Measurements from ENCODE around the gene ZNF511. TPM values are rescaled to one million over a fixed set of nuclear protein-coding genes. Genes with fewer than 3 reads are reported as not detected.

Gene ZNF511
- total RNA-seq, 1 donor from 2014 or later, result 56.7 TPM

DNA sequence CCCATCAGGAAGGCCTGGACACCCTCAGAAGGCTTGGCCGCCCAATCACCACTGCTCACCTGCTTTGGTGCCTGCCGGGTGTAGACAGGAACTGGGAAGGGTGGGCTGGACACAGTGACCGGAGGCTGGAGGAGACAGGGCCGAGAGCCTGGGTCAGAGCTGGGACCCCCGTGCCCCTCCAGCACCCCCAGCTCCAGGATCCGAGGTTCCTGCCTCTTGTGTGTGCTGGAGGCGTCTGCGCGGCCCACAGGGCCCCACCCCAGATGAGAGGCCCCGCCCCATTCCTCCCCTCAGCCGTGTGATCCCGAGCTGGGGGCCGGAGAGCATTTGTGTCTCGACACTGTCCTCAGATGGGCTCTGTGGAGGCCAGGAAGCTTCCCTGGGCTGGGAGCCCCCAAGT is 41.4 kb upstream of the ZNF511 start:
- TF ChIP-seq, protein P1, sequence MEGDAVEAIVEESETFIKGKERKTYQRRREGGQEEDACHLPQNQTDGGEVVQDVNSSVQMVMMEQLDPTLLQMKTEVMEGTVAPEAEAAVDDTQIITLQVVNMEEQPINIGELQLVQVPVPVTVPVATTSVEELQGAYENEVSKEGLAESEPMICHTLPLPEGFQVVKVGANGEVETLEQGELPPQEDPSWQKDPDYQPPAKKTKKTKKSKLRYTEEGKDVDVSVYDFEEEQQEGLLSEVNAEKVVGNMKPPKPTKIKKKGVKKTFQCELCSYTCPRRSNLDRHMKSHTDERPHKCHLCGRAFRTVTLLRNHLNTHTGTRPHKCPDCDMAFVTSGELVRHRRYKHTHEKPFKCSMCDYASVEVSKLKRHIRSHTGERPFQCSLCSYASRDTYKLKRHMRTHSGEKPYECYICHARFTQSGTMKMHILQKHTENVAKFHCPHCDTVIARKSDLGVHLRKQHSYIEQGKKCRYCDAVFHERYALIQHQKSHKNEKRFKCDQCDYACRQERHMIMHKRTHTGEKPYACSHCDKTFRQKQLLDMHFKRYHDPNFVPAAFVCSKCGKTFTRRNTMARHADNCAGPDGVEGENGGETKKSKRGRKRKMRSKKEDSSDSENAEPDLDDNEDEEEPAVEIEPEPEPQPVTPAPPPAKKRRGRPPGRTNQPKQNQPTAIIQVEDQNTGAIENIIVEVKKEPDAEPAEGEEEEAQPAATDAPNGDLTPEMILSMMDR (IDR thresholded peaks at IDR 0.05), result no peak
- H3K4me3 Mint-ChIP-seq, result no peak overlapping the region
- H3K27ac Mint-ChIP-seq, result no peak overlapping the region
- no peaks in the 10 kb centered on the region for H3K27me3 Mint-ChIP-seq
- intact Hi-C loops (cut with micrococcal nuclease), result no loop called here
- ATAC-seq (ENCODE audit: low read depth), result no peak
- H3K36me3 Mint-ChIP-seq (ENCODE audit: low read depth), result peaks cover 45% of the 10 kb centered on the region
- ChIA-PET CTCF (interaction anchor here (0.9 to 1.4 kb wide), 2 partner anchors 40 to 124 kb away, joined by 3 read pairs; no protein-coding TSS in a partner anchor), POLR2A (interaction anchor here (7.0 kb wide), 1 partner anchor 7 kb away, joined by 85 read pairs; the partner anchor contains the start of gene ADAM8)
- no peak for DNase-seq
- H3K9me3 Mint-ChIP-seq, result no peaks in the 10 kb centered on the region
- peaks cover 32% of the 10 kb centered on the region for H3K4me1 Mint-ChIP-seq

DNA sequence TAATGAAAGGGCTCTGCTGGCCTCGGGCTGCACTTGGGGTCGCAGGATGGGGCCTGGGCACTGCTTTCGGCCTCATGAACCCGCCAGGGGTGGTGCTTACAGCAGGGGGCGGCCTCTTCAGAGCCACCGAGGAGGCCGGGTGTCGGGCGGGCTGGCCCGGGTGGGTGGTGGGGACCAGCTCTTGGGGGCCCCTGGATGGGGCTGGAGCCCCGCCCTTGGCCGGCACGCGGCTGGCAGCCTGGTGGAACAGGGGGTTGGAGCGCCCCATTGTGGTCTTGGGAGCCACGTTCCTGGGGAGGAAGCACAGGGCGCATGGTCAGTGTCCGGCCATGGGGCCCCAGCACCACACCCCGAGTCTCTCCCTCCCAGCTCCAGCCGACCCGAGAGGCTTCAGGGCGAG is 40.9 kb upstream of the ZNF511 start:
- intact Hi-C loops (cut with micrococcal nuclease), result no loop called here
- peaks cover 28% of the 10 kb centered on the region for H3K4me1 Mint-ChIP-seq
- CTCF ChIA-PET, result interaction anchor here (0.9 to 1.4 kb wide), 2 partner anchors 40 to 124 kb away, joined by 3 read pairs; no protein-coding TSS in a partner anchor
- ATAC-seq (ENCODE audit: low read depth), result no peak
- H3K27ac Mint-ChIP-seq, result no peak overlapping the region
- H3K36me3 Mint-ChIP-seq (ENCODE audit: low read depth), result peaks cover 44% of the 10 kb centered on the region
- no peak overlapping the region for H3K4me3 Mint-ChIP-seq
- POLR2A ChIA-PET, result no interaction called here
- H3K9me3 Mint-ChIP-seq, result no peaks in the 10 kb centered on the region
- TF ChIP-seq, protein P1 (IDR thresholded peaks at IDR 0.05), result no peak
- DNase-seq, result no peak
- no peaks in the 10 kb centered on the region for H3K27me3 Mint-ChIP-seq

DNA sequence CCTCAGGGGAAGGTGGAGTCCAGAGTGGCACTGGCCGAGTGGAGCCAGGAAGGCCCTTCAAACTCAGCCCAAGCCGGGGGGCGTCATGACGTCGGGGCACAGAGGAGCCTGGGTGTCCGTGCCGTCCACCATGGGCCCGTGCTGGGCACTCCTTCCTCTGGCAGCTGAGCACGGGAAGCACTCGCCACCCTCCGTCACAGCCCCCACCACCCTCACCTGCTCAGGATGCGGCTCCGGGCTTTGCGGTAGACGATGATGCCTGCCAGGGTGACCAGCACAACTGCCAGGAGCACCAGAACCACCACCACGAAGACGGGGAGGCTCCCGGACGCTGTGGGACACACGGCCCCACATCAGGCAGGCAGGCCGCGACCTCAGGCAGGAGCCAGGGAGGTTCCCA is 40.2 kb upstream of the ZNF511 start:
- no peaks in the 10 kb centered on the region for H3K27me3 Mint-ChIP-seq
- H3K9me3 Mint-ChIP-seq, result no peaks in the 10 kb centered on the region
- no peak for ATAC-seq (ENCODE audit: low read depth)
- ChIA-PET CTCF (no interaction called here), POLR2A (no interaction called here)
- peaks cover 22% of the 10 kb centered on the region for H3K4me1 Mint-ChIP-seq
- H3K27ac Mint-ChIP-seq, result no peak overlapping the region
- H3K4me3 Mint-ChIP-seq, result no peak overlapping the region
- H3K36me3 Mint-ChIP-seq (ENCODE audit: low read depth), result peaks cover 39% of the 10 kb centered on the region
- DNase-seq, result no peak
- TF ChIP-seq, protein P1 (IDR thresholded peaks at IDR 0.05), result no peak
- intact Hi-C loops (cut with micrococcal nuclease), result no loop called here

DNA sequence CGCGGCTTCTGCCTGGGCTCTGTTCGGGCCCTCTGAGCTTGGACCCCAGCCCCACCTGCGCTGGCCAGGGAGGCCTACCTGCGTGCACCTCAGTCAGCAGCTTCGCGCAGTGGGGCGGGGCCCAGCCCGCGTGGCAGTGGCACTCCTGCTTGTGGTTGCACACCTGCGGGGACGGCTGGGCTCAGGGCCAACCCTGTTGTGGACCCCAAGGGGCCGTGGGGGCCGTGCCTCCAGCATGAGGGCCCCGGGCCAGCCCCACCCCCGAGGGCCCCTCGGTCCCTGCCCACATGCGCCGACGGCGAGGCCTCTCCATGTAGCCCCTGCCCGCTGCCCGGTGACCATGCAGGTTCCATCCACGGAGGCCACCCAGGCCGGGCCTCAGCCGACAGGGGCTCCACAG is 39.3 kb upstream of the ZNF511 start:
- POLR2A ChIA-PET, result no interaction called here
- TF ChIP-seq, protein P1 (IDR thresholded peaks at IDR 0.05), result no peak
- no peak overlapping the region for H3K4me3 Mint-ChIP-seq
- no peaks in the 10 kb centered on the region for H3K9me3 Mint-ChIP-seq
- DNase-seq, result no peak
- no peaks in the 10 kb centered on the region for H3K27me3 Mint-ChIP-seq
- H3K36me3 Mint-ChIP-seq (ENCODE audit: low read depth), result peaks cover 37% of the 10 kb centered on the region
- peaks cover 15% of the 10 kb centered on the region for H3K4me1 Mint-ChIP-seq
- H3K27ac Mint-ChIP-seq, result no peak overlapping the region
- intact Hi-C loops (cut with micrococcal nuclease), result no loop called here
- no peak for ATAC-seq (ENCODE audit: low read depth)
- CTCF ChIA-PET, result no interaction called here

DNA sequence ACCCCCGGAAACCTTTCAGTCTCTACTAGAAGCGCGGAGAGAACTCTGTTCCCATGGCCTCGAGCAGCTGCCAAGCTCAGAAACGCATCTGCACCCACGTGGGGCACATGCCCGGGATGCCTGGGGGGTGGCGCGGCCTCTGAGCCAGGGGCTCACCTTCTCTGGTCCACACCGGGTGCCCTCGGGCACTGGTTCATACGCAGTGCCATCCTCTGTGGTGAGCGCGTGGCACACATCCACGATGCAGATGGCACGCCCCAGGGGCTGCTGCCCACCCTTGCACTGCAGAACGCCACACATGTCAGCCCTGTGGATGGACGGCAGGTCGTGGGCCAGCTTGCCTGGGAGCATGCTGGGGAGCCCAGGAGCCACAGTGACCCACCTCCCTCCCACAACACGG is 38.5 kb upstream of the ZNF511 start:
- no peak for ATAC-seq (ENCODE audit: low read depth)
- intact Hi-C loops (cut with micrococcal nuclease), result no loop called here
- H3K4me1 Mint-ChIP-seq, result peaks cover 13% of the 10 kb centered on the region
- peaks cover 39% of the 10 kb centered on the region for H3K36me3 Mint-ChIP-seq (ENCODE audit: low read depth)
- DNase-seq, result no peak
- CTCF ChIA-PET, result no interaction called here
- POLR2A ChIA-PET, result interaction anchor here (1.1 kb wide), 1 partner anchor 13 kb away, joined by 3 read pairs; no protein-coding TSS in a partner anchor
- no peaks in the 10 kb centered on the region for H3K9me3 Mint-ChIP-seq
- no peaks in the 10 kb centered on the region for H3K27me3 Mint-ChIP-seq
- TF ChIP-seq, protein P1 (IDR thresholded peaks at IDR 0.05), result no peak
- no peak overlapping the region for H3K4me3 Mint-ChIP-seq
- no peak overlapping the region for H3K27ac Mint-ChIP-seq

Data from activated B cell treated with CpG ODN at 0.5 μM for 24 hours (primary cell).